ENCODE data around the gene ANKRD17.

Gene ANKRD17

GRCh38 chr4:73250642-73251041, 8.0 kb downstream of the ANKRD17 start:
- TF ChIP-seq CTCF (IDR thresholded peaks at IDR 0.05; ENCODE audit: borderline replicate concordance, control extremely low read depth, extremely low read depth, insufficient read depth, missing control alignments) = no peak
- in situ Hi-C loops (cut with MboI; ENCODE audit: low sequenced_read_pairs, unreplicated experiment) = loop anchor here (10.0 kb wide), 1 partner anchor 176 kb away; no protein-coding TSS in a partner anchor
- no peak for DNase-seq (ENCODE audit: low spot score)

GRCh38 chr4:73248821-73249220, 9.8 kb downstream of the ANKRD17 start:
- DNase-seq (ENCODE audit: low spot score) = no peak
- in situ Hi-C loops (cut with MboI; ENCODE audit: low sequenced_read_pairs, unreplicated experiment) = no loop called here
- no peak for TF ChIP-seq CTCF (IDR thresholded peaks at IDR 0.05; ENCODE audit: borderline replicate concordance, control extremely low read depth, extremely low read depth, insufficient read depth, missing control alignments)

GRCh38 chr4:73248416-73248815, 10.2 kb downstream of the ANKRD17 start:
- in situ Hi-C loops (cut with MboI; ENCODE audit: low sequenced_read_pairs, unreplicated experiment) = no loop called here
- DNase-seq (ENCODE audit: low spot score) = no peak
- TF ChIP-seq CTCF (IDR thresholded peaks at IDR 0.05; ENCODE audit: borderline replicate concordance, control extremely low read depth, extremely low read depth, insufficient read depth, missing control alignments) = no peak

GRCh38 chr4:73247100-73247499, 11.5 kb downstream of the ANKRD17 start:
- in situ Hi-C loops (cut with MboI; ENCODE audit: low sequenced_read_pairs, unreplicated experiment) = no loop called here
- no peak for TF ChIP-seq CTCF (IDR thresholded peaks at IDR 0.05; ENCODE audit: borderline replicate concordance, control extremely low read depth, extremely low read depth, insufficient read depth, missing control alignments)
- no peak for DNase-seq (ENCODE audit: low spot score)

- TF ChIP-seq CTCF (IDR thresholded peaks at IDR 0.05; ENCODE audit: borderline replicate concordance, control extremely low read depth, extremely low read depth, insufficient read depth, missing control alignments) = no peak
- no peak for DNase-seq (ENCODE audit: low spot score)
- in situ Hi-C loops (cut with MboI; ENCODE audit: low sequenced_read_pairs, unreplicated experiment) = no loop called here
Measured at GRCh38 chr4:73245955-73246354, 12.6 kb downstream of the ANKRD17 start.

- TF ChIP-seq CTCF (IDR thresholded peaks at IDR 0.05; ENCODE audit: borderline replicate concordance, control extremely low read depth, extremely low read depth, insufficient read depth, missing control alignments) = no peak
- DNase-seq (ENCODE audit: low spot score) = no peak
- in situ Hi-C loops (cut with MboI; ENCODE audit: low sequenced_read_pairs, unreplicated experiment) = no loop called here
Measured at GRCh38 chr4:73244945-73245601, 13.5 kb downstream of the ANKRD17 start.
